HepG2 (cell line): ENCODE measurements around the gene SERPINA9. TPM values are rescaled to one million over a fixed set of nuclear protein-coding genes. Genes with fewer than 3 reads are reported as not detected.

ENCODE experiments used
- BATF2 ChIP-seq: sonication (generic); formaldehyde crosslinking; IDR thresholded peaks from 2 replicates; pipeline ENCODE4 v1.8.0; 2022; ENCODE audit warnings: mild to moderate bottlenecking, missing genetic modification reagents, moderate library complexity
- CHD4 ChIP-seq: fragments of 200-600 bp; sonication (generic); IDR thresholded peaks from 2 replicates; pipeline ENCODE4 v1.7.0; 2017; ENCODE audit warnings: mild to moderate bottlenecking, low read length, borderline replicate concordance
- E2F1 ChIP-seq: sonication (generic); formaldehyde crosslinking; IDR thresholded peaks from 2 replicates; pipeline ENCODE4 v1.5.0; 2020; ENCODE audit warnings: missing genetic modification reagents
- GABPA ChIP-seq, 2 experiments: IDR thresholded peaks; 2 replicates each; pipeline ENCODE4 v1.6.1; 2011 to 2016; ENCODE audit warnings: low read depth in 2 of 2, low read length in 1 of 2, missing biosample characterization in 1 of 2, missing genetic modification characterization in 1 of 2
- HDAC2 ChIP-seq: sonication (generic); formaldehyde crosslinking; IDR thresholded peaks from 2 replicates; pipeline ENCODE4 v1.4.0; 2020; ENCODE audit warnings: missing genetic modification reagents
- HNF4G ChIP-seq, 2 experiments: sonication (generic) in 1 of 2; formaldehyde crosslinking in 1 of 2; IDR thresholded peaks; 2 replicates each; pipeline versions ENCODE4 v1.4.0 to v1.6.1; 2011 to 2020; ENCODE audit warnings: borderline replicate concordance in 2 of 2, low read depth in 2 of 2, mild to moderate bottlenecking in 2 of 2, low read length in 1 of 2, missing genetic modification reagents in 1 of 2, moderate library complexity in 1 of 2
- IRF2 ChIP-seq: IDR thresholded peaks from 2 replicates; pipeline ENCODE4 v1.6.1; 2018; ENCODE audit warnings: missing genetic modification reagents, missing compliant biosample characterization
- MEIS2 ChIP-seq: sonication (generic); formaldehyde crosslinking; IDR thresholded peaks from 2 replicates; pipeline ENCODE4 v1.9.0; 2021; ENCODE audit warnings: mild to moderate bottlenecking, missing genetic modification reagents
- MTF2 ChIP-seq: sonication (generic); formaldehyde crosslinking; IDR thresholded peaks from 2 replicates; pipeline ENCODE4 v1.5.0; 2020; ENCODE audit warnings: missing genetic modification reagents, borderline replicate concordance
- NFATC3 ChIP-seq: sonication (generic); formaldehyde crosslinking; IDR thresholded peaks from 2 replicates; pipeline ENCODE4 v1.5.1; 2020; ENCODE audit warnings: mild to moderate bottlenecking, missing genetic modification reagents
- NFKBIZ ChIP-seq: IDR thresholded peaks from 2 replicates; pipeline ENCODE4 v1.6.1; 2018; ENCODE audit warnings: missing genetic modification reagents, missing compliant biosample characterization
- NFYC ChIP-seq: IDR thresholded peaks from 2 replicates; pipeline ENCODE4 v1.6.1; 2016; ENCODE audit warnings: missing genetic modification reagents, missing compliant biosample characterization
- ONECUT2 ChIP-seq: sonication (generic); formaldehyde crosslinking; IDR thresholded peaks from 2 replicates; pipeline ENCODE4 v1.4.0; 2020; ENCODE audit warnings: missing genetic modification reagents
- RARG ChIP-seq: sonication (generic); formaldehyde crosslinking; IDR thresholded peaks from 2 replicates; pipeline ENCODE4 v1.4.0; 2020; ENCODE audit warnings: low read depth, mild to moderate bottlenecking, missing genetic modification reagents
- REPIN1 ChIP-seq: sonication (generic); formaldehyde crosslinking; IDR thresholded peaks from 2 replicates; pipeline ENCODE4 v1.8.0; 2022; ENCODE audit warnings: missing genetic modification reagents, low read depth, mild to moderate bottlenecking, borderline replicate concordance
- REXO4 ChIP-seq: sonication (generic); formaldehyde crosslinking; IDR thresholded peaks from 2 replicates; pipeline ENCODE4 v1.8.0; 2022; ENCODE audit warnings: missing genetic modification reagents, mild to moderate bottlenecking, borderline replicate concordance
- SIX1 ChIP-seq: sonication (generic); formaldehyde crosslinking; IDR thresholded peaks from 2 replicates; pipeline ENCODE4 v1.4.0; 2020; ENCODE audit warnings: missing genetic modification reagents, borderline replicate concordance
- SKI ChIP-seq: fragments of 450-650 bp; IDR thresholded peaks from one replicate; pipeline ENCODE4 v1.6.1; 2018; ENCODE audit warnings: mild to moderate bottlenecking; ENCODE audit not compliant: partially characterized antibody
- ZGPAT ChIP-seq: IDR thresholded peaks from 2 replicates; pipeline ENCODE4 v1.6.1; 2016; ENCODE audit warnings: mild to moderate bottlenecking
- ZNF230 ChIP-seq: sonication (generic); formaldehyde crosslinking; IDR thresholded peaks from 2 replicates; pipeline ENCODE4 v1.4.0; 2020; ENCODE audit warnings: mild to moderate bottlenecking, missing genetic modification reagents
- ZNF782 ChIP-seq: sonication (generic); formaldehyde crosslinking; IDR thresholded peaks from 2 replicates; pipeline ENCODE4 v1.4.0; 2020; ENCODE audit warnings: missing genetic modification reagents, mild to moderate bottlenecking, borderline replicate concordance
- polyA plus RNA-seq, 8 experiments: library from polyadenylated mRNA; depleted of rRNA in 3 of 8; stranded (reverse) in 7 of 8; unstranded in 1 of 8; fragments of >200 nt; fragmentation: Illumina TruSeq in 4 of 8; extraction: Trizol in 4 of 8; gene quantifications; 2 replicates each; pipeline versions ENCODE4 v1.2.1 to v1.2.3, GENCODE V29; 2011 to 2016; ENCODE audit warnings: low read depth in 4 of 8, missing spikeins in 1 of 8, mixed read lengths in 1 of 8; ENCODE audit not compliant: insufficient read depth in 1 of 8
- total RNA-seq, 5 experiments: library from RNA; depleted of rRNA; stranded (reverse); fragments of >200 nt; fragmentation: Illumina TruSeq; extraction: Trizol; gene quantifications; 2 replicates each; pipeline ENCODE4 v1.2.3, GENCODE V29; 2016; ENCODE audit warnings: low read depth in 1 of 5
- TF ChIP-seq, protein P1 (sequence below): IDR thresholded peaks from 2 replicates; pipeline ENCODE4 v1.6.1; 2016; ENCODE audit warnings: low read depth, borderline replicate concordance
- TF ChIP-seq, protein P2 (sequence below): sonication (generic); formaldehyde crosslinking; IDR thresholded peaks from 2 replicates; pipeline ENCODE4 v1.4.0; 2020; ENCODE audit warnings: missing genetic modification reagents, borderline replicate concordance

SERPINA9 gene
- total and polyA plus RNA-seq, 2 of the 13 experiments (the other 11 are each of a cell fraction or from before 2014, with no cell fraction given): 0.21 TPM; not detected in 1

- TF ChIP-seq MTF2 (no peak), ZGPAT (CRISPR knock-in tag) (peak; percentile 79), BATF2 (no peak), SKI (peak; percentile 92), REXO4 (no peak), HNF4G (IDR thresholded peaks at IDR 0.05; ENCODE audit: borderline replicate concordance, low read depth, low read length) (peak; percentile 67; the same call in 1 of the 2 replicates), HNF4G (CRISPR knock-in tag; IDR thresholded peaks at IDR 0.05; ENCODE audit: borderline replicate concordance, low read depth) (no peak), NFKBIZ (CRISPR knock-in tag) (peak; percentile 60; the same call in 1 of the 2 replicates), CHD4 (peak; percentile 79), HDAC2 (CRISPR knock-in tag) (peak; percentile 85), ONECUT2 (CRISPR knock-in tag) (0 out of 2 replicates have a peak, but pooled peaks have one; percentile 51), SIX1 (peak; percentile 39; the same call in 1 of the 2 replicates), NFATC3 (CRISPR knock-in tag) (no peak), NFYC (CRISPR knock-in tag) (no peak), REPIN1 (peak; percentile 48; the same call in 1 of the 2 replicates), E2F1 (CRISPR knock-in tag) (no peak), RARG (CRISPR knock-in tag) (no peak), GABPA (IDR thresholded peaks at IDR 0.05; ENCODE audit: low read depth, low read length) (no peak), GABPA (CRISPR knock-in tag; IDR thresholded peaks at IDR 0.05; ENCODE audit: low read depth) (no peak), ZNF782 (CRISPR knock-in tag) (no peak), MEIS2 (CRISPR knock-in tag) (0 out of 2 replicates have a peak, but pooled peaks have one; percentile 62), IRF2 (peak; percentile 57; the same call in 1 of the 2 replicates), ZNF230 (0 out of 2 replicates have a peak, but pooled peaks have one; percentile 71)
- TF ChIP-seq, protein P1, sequence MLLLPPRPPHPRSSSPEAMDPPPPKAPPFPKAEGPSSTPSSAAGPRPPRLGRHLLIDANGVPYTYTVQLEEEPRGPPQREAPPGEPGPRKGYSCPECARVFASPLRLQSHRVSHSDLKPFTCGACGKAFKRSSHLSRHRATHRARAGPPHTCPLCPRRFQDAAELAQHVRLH (CRISPR knock-in tag): 0 out of 2 replicates have a peak, but pooled peaks have one; percentile 32
- TF ChIP-seq, protein P2, sequence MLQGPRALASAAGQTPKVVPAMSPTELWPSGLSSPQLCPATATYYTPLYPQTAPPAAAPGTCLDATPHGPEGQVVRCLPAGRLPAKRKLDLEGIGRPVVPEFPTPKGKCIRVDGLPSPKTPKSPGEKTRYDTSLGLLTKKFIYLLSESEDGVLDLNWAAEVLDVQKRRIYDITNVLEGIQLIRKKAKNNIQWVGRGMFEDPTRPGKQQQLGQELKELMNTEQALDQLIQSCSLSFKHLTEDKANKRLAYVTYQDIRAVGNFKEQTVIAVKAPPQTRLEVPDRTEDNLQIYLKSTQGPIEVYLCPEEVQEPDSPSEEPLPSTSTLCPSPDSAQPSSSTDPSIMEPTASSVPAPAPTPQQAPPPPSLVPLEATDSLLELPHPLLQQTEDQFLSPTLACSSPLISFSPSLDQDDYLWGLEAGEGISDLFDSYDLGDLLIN (CRISPR knock-in tag): 0 out of 2 replicates have a peak, but pooled peaks have one; percentile 32
These were observed 13.0 kb downstream of the SERPINA9 start (continued) for GRCh38 chr14:94462763-94463572.
